PFSK-1 (cell line): ENCODE measurements around the gene PRR14.

Experiments
- FOXP2 ChIP-seq: optimal IDR thresholded peaks from 2 replicates; pipeline ENCODE3; 2011; ENCODE audit warnings: borderline replicate concordance, control low read depth, inconsistent platforms; ENCODE audit not compliant: insufficient read depth; ENCODE audit errors: extremely low read length, extremely low read depth
- POLR2AphosphoS5 ChIP-seq: IDR thresholded peaks from 2 replicates; pipeline ENCODE4 v1.6.1; 2012; ENCODE audit warnings: low read depth, mild to moderate bottlenecking, control low read depth, low read length, moderate library complexity
- SIN3A ChIP-seq: IDR thresholded peaks from 2 replicates; pipeline ENCODE4 v1.6.1; 2012; ENCODE audit warnings: mild to moderate bottlenecking, low read length, moderate library complexity, borderline replicate concordance; ENCODE audit not compliant: insufficient read depth
- TAF1 ChIP-seq: IDR thresholded peaks from 2 replicates; pipeline ENCODE4 v1.6.1; 2012; ENCODE audit warnings: low read length, control low read depth, borderline replicate concordance; ENCODE audit not compliant: insufficient read depth
- TF ChIP-seq, protein P1 (sequence below), 2 experiments: IDR thresholded peaks; 2 replicates each; pipeline versions ENCODE4 v1.6.1 to v1.8.0; 2011 to 2012; ENCODE audit warnings: low read depth in 2 of 2, low read length in 2 of 2, control low read depth in 1 of 2, inconsistent platforms in 1 of 2, mild to moderate bottlenecking in 1 of 2, moderate library complexity in 1 of 2; ENCODE audit not compliant: insufficient read depth in 1 of 2

Gene PRR14

GRCh38 chr16:30637944-30638343, 12.8 kb upstream of the PRR14 start:
- TF ChIP-seq, protein P1, sequence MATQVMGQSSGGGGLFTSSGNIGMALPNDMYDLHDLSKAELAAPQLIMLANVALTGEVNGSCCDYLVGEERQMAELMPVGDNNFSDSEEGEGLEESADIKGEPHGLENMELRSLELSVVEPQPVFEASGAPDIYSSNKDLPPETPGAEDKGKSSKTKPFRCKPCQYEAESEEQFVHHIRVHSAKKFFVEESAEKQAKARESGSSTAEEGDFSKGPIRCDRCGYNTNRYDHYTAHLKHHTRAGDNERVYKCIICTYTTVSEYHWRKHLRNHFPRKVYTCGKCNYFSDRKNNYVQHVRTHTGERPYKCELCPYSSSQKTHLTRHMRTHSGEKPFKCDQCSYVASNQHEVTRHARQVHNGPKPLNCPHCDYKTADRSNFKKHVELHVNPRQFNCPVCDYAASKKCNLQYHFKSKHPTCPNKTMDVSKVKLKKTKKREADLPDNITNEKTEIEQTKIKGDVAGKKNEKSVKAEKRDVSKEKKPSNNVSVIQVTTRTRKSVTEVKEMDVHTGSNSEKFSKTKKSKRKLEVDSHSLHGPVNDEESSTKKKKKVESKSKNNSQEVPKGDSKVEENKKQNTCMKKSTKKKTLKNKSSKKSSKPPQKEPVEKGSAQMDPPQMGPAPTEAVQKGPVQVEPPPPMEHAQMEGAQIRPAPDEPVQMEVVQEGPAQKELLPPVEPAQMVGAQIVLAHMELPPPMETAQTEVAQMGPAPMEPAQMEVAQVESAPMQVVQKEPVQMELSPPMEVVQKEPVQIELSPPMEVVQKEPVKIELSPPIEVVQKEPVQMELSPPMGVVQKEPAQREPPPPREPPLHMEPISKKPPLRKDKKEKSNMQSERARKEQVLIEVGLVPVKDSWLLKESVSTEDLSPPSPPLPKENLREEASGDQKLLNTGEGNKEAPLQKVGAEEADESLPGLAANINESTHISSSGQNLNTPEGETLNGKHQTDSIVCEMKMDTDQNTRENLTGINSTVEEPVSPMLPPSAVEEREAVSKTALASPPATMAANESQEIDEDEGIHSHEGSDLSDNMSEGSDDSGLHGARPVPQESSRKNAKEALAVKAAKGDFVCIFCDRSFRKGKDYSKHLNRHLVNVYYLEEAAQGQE (IDR thresholded peaks at IDR 0.05; ENCODE audit: insufficient read depth in 1 of 2, low read depth in 2 of 2, low read length in 2 of 2): no peak
- TF ChIP-seq TAF1: no peak
- no peak for TF ChIP-seq POLR2AphosphoS5
- TF ChIP-seq FOXP2: no peak
- no peak for TF ChIP-seq SIN3A

DNA sequence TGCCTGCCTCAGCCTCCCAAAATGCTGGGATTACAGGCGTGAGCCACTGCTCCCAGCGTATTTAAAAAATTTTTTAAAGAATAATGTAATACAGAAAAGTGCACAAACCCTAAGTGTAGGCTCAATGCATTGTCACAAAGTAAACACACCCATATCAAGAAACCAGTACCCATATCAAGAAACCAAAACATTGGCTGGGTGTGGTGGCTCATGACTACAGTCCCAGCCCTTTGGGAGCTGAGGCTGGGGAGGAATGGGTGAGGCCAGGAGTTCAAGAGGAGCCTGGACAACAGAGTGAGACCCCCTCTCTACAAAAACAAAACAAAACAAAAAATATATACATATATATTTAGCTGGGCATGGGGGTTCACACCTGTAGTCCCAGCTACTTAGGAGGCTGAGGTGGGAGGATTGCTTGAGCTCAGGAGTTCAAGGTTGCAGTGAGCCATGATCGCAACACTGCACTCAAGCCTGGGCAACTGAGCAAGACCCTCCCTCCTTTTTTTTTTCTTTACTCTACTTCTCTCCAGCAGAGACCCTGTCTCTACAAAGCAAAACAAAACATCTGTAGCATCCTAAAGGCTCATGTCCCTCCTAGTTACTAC, 9.3 kb upstream of the PRR14 start:
- no peak for TF ChIP-seq SIN3A
- TF ChIP-seq FOXP2: no peak
- TF ChIP-seq TAF1: no peak
- TF ChIP-seq, protein P1 (IDR thresholded peaks at IDR 0.05; ENCODE audit: insufficient read depth in 1 of 2, low read depth in 2 of 2, low read length in 2 of 2): no peak
- no peak for TF ChIP-seq POLR2AphosphoS5

DNA sequence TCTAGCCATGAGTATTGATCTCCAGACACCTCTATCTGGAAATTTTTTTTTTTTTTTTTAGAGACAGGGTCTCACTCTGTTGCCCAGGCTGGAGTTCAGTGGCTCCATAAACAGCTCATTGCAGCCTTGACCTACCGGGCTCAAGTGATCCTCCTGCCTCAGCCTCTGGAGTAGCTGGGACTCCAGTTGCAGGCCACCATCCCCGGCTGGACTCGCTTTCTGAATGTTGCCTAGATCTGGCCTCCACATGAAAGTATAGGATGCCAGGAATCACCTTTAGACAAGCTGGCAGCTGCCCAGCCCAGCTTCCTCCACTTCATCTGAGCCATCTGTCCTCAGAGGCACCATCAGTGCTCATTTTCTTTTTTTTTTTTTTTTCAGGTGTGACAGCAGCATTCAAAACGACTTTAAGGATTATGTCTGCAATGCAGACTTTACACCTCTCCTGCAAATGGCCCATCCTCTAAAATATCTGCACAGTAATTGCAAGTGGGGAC, 6.4 kb upstream of the PRR14 start:
- TF ChIP-seq, protein P1 (IDR thresholded peaks at IDR 0.05; ENCODE audit: insufficient read depth in 1 of 2, low read depth in 2 of 2, low read length in 2 of 2): no peak
- TF ChIP-seq TAF1 (no peak), FOXP2 (no peak)

GRCh38 chr16:30645727-30646126, 5.0 kb upstream of the PRR14 start:
- no peak for TF ChIP-seq FOXP2
- TF ChIP-seq POLR2AphosphoS5: no peak
- no peak for TF ChIP-seq TAF1

DNA sequence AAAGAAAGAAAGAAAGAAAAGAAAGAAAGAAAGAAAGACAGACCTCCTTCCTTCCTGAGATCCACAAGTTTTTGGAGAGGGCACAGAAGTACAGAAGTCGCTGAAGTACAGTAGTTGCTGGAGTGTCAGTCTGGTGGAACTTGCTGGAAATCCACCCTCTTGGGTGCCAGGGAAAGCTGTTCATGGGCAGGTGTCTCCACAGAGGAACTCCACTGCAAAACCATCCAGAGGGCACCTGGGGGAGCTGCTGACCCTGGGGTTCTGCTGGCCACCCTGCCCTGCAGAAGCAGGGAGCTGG, 3.5 kb upstream of the PRR14 start:
- TF ChIP-seq FOXP2 (no peak), TAF1 (no peak), POLR2AphosphoS5 (no peak), SIN3A (no peak)
- TF ChIP-seq, protein P1 (IDR thresholded peaks at IDR 0.05; ENCODE audit: insufficient read depth in 1 of 2, low read depth in 2 of 2, low read length in 2 of 2): no peak
